Esophagus squamous epithelium (tissue), 4 donors: Measurements from ENCODE around the gene MINK1.

Experiments
- CTCF ChIP-seq, 6 experiments: fragments of 450-650 bp in 4 of 6; fragments of 200-600 bp in 2 of 6; sonication (generic) in 2 of 6; IDR thresholded peaks; one replicate each; pipeline ENCODE4 v1.5.1; 2016 to 2019; ENCODE audit warnings: antibody characterized with exemption in 6 of 6, mild to moderate bottlenecking in 4 of 6, moderate library complexity in 4 of 6
- POLR2A ChIP-seq, 4 donors: fragments of 450-650 bp; IDR thresholded peaks; one replicate each; pipeline ENCODE4 v1.6.1; 2017; ENCODE audit warnings: antibody characterized with exemption in 4 of 4, mild to moderate bottlenecking in 4 of 4, moderate library complexity in 3 of 4

DNA sequence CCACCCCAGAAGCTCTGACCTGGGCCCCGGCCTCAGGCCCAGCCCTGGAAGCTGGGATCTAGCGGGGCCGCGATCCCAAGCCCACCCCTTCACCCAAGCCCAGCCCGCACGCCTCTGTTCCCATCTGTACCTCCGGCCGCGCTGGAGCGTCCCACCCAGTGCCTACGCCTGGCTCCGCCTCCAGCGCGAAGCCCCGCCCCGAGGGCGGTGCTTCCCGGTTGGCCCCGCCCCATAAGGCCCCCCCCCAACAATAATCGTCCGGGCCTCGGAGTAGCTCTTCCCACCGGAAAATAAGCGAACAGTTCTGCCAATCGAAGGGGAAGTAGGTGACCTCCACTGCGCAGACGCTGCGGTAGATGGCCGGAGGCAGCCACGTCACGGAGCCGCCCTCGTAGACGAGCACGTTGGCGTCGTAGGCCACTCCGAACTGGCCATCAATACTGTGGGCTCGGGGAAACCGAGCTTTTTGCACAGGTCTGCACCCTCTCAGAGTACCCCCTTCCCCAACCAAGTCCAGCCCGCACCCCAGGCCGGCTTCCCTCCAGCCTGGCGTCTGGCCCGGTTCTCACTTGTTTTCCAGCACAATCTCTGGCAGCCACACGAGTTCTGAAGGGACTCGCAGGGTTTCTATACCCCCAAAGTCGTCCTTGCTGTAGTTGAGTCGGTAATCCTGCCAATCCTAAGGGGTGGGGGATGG, 68.7 kb downstream of the MINK1 start:
- TF ChIP-seq CTCF (IDR thresholded peaks at IDR 0.05): no peak
- TF ChIP-seq POLR2A (IDR thresholded peaks at IDR 0.05): no peak
